Lower leg skin (tissue), 3 donors: ENCODE data around the gene HSPG2.

ENCODE experiments used
- CTCF ChIP-seq, 3 donors: fragments of 450-650 bp; IDR thresholded peaks; one replicate each; pipeline ENCODE4 v1.5.1; 2016; ENCODE audit warnings: antibody characterized with exemption in 3 of 3, mild to moderate bottlenecking in 3 of 3, moderate library complexity in 2 of 3
- POLR2A ChIP-seq, 2 donors: fragments of 450-650 bp; IDR thresholded peaks; one replicate each; pipeline ENCODE4 v1.6.1; 2016 to 2017; ENCODE audit warnings: antibody characterized with exemption in 2 of 2, mild to moderate bottlenecking in 1 of 2, moderate library complexity in 1 of 2

- TF ChIP-seq CTCF (IDR thresholded peaks at IDR 0.05) (no peak), POLR2A (IDR thresholded peaks at IDR 0.05) (no peak)
Observed at GRCh38 chr1:21828075-21828474, 109.0 kb downstream of the HSPG2 start.
